ENCODE measurements around the gene HRAS. TPM values are rescaled to one million over a fixed set of nuclear protein-coding genes. Genes with fewer than 3 reads are reported as not detected.

HRAS gene
- total and polyA plus RNA-seq, 10 of the 15 experiments (the other 5 are each of a cell fraction or from before 2014, with no cell fraction given), result 2.8 to 72.4 (median 31.7) TPM

GRCh38 chr11:567011-567628 lies 31.7 kb upstream of the HRAS start:
- ChIA-PET POLR2A (no interaction called here), RAD21 (ENCODE audit: unreplicated experiment) (no interaction called here), SMC1A (ENCODE audit: uncharacterized antibody, unreplicated experiment) (no interaction called here), CTCF (interaction anchor here (2.3 kb wide), 1 partner anchor 155 kb away, joined by 8 read pairs; no protein-coding TSS in a partner anchor)
- Histone ChIP-seq H3K9me3 (replicated peaks; ENCODE audit: control insufficient read depth, insufficient read depth, low read length) (no peaks in the 10 kb centered on the region), H2AFZ (ENCODE audit: control insufficient read depth, low read depth, low read length) (no peak overlapping the region), H3K27me3 (replicated peaks in 1 of 2; ENCODE audit: control insufficient read depth in 2 of 2, insufficient read depth in 2 of 2, low read length in 1 of 2) (no peaks in the 10 kb centered on the region), H3K79me2 (ENCODE audit: control insufficient read depth, insufficient read depth, low read length) (peaks cover 27% of the 10 kb centered on the region), H3K4me1 (ENCODE audit: control insufficient read depth, insufficient read depth, low read length) (peaks cover 13% of the 10 kb centered on the region), H3K36me3 (ENCODE audit: control insufficient read depth in 2 of 2, insufficient read depth in 2 of 2, low read length in 1 of 2) (peaks cover 0 to 4% of the 10 kb centered on the region in 2 experiments; a peak in 2 of 4 replicates), H3K9ac (ENCODE audit: control insufficient read depth, insufficient read depth, low read length) (peak overlapping the region; percentile 73), H3K4me2 (ENCODE audit: control insufficient read depth, insufficient read depth) (peak overlapping the region; percentile 86), H4K20me1 (ENCODE audit: control insufficient read depth, insufficient read depth) (no peaks in the 10 kb centered on the region), H3K27ac (ENCODE audit: control insufficient read depth, insufficient read depth) (peak overlapping the region; percentile 44), H3K4me3 (peak overlapping the region; percentile 97)
- intact Hi-C loops (cut with micrococcal nuclease; ENCODE audit: unreplicated experiment) (no loop called here), in situ Hi-C loops (cut with MboI) (no loop called here)
- FAIRE-seq, result no peak
- no peak for ATAC-seq
- 93% methylated on average over 18 of the region's 18 CpGs for WGBS (ENCODE audit: insufficient coverage, insufficient replicate concordance, low lambda C conversion rate, missing lambda C conversion rate)
- no peak for DNase-seq (ENCODE audit: low read depth, low spot score)
- TSS peak; percentile 85 for BruUV-seq (replicated peaks)
- TF ChIP-seq JUND (IDR thresholded peaks at IDR 0.05; ENCODE audit: low read depth, low read length) (no peak), NKRF (conservative IDR thresholded peaks at IDR 0.05) (no peak), CTCF (IDR thresholded peaks at IDR 0.05 in 2 of 3, conservative IDR thresholded peaks at IDR 0.05 in 1 of 3; ENCODE audit: control insufficient read depth in 2 of 3, extremely low read depth in 1 of 3, insufficient read depth in 1 of 3, low read depth in 3 of 3, low read length in 3 of 3) (no peak), RCOR1 (conservative IDR thresholded peaks at IDR 0.05; ENCODE audit: low read depth, low read length) (no peak), USF2 (IDR thresholded peaks at IDR 0.05; ENCODE audit: borderline replicate concordance, low read depth, low read length) (no peak), HDAC6 (IDR thresholded peaks at IDR 0.05; ENCODE audit: unreplicated experiment) (no peak), GATAD2B (conservative IDR thresholded peaks at IDR 0.05; ENCODE audit: low read depth) (no peak), HSF1 (IDR thresholded peaks at IDR 0.05; ENCODE audit: low read depth, low read length) (no peak), TCF12 (IDR thresholded peaks at IDR 0.05; ENCODE audit: low read depth, low read length) (no peak), E2F4 (IDR thresholded peaks at IDR 0.05; ENCODE audit: low read depth, low read length) (no peak), MYB (IDR thresholded peaks at IDR 0.05; ENCODE audit: borderline replicate concordance, low read depth, low read length) (no peak), NR2F1 (conservative IDR thresholded peaks at IDR 0.05) (no peak), ZBED1 (IDR thresholded peaks at IDR 0.05; ENCODE audit: borderline replicate concordance) (no peak)
